KMS-11 (cell line): Measurements from ENCODE around the gene TALDO1.

Experiments
- H2AFZ ChIP-seq: fragments of 200-600 bp; sonication (generic); 2 replicates; pipeline ENCODE4 v1.6.1; 2016; ENCODE audit warnings: antibody characterized with exemption, mixed run types, low read depth
- H3K27ac ChIP-seq: fragments of 200-600 bp; sonication (generic); 2 replicates; pipeline ENCODE4 v1.6.1; 2016; ENCODE audit warnings: mild to moderate bottlenecking, mixed run types
- H3K27me3 ChIP-seq: fragments of 200-600 bp; sonication (generic); 2 replicates; pipeline ENCODE4 v1.6.1; 2017; ENCODE audit warnings: mild to moderate bottlenecking, low read depth, mixed run types, moderate library complexity; ENCODE audit not compliant: insufficient read depth
- H3K36me3 ChIP-seq: fragments of 200-600 bp; sonication (generic); 2 replicates; pipeline ENCODE4 v1.6.1; 2017; ENCODE audit warnings: mild to moderate bottlenecking, mixed run types; ENCODE audit not compliant: insufficient read depth
- H3K4me1 ChIP-seq: fragments of 200-600 bp; sonication (generic); 2 replicates; pipeline ENCODE4 v1.6.1; 2016; ENCODE audit warnings: mild to moderate bottlenecking, low read depth, mixed run types; ENCODE audit not compliant: poor library complexity, severe bottlenecking
- H3K4me2 ChIP-seq: fragments of 200-600 bp; sonication (generic); 2 replicates; pipeline ENCODE4 v1.7.0; 2016; ENCODE audit warnings: mild to moderate bottlenecking, mixed run types
- H3K4me3 ChIP-seq: fragments of 200-600 bp; sonication (generic); IDR thresholded peaks from 2 replicates; pipeline ENCODE4 v1.6.1; 2017; ENCODE audit warnings: low read depth, low read length, mixed read lengths; ENCODE audit not compliant: insufficient read depth
- H3K79me2 ChIP-seq: fragments of 200-600 bp; sonication (generic); 2 replicates; pipeline ENCODE4 v1.6.1; 2016; ENCODE audit warnings: low read depth, mixed run types; ENCODE audit not compliant: insufficient read depth
- H3K9ac ChIP-seq: fragments of 200-600 bp; sonication (generic); 2 replicates; pipeline ENCODE4 v1.6.1; 2016; ENCODE audit warnings: mild to moderate bottlenecking, mixed run types
- H4K20me1 ChIP-seq: fragments of 200-600 bp; sonication (generic); 2 replicates; pipeline ENCODE4 v1.6.1; 2016; ENCODE audit warnings: mild to moderate bottlenecking, mixed run types; ENCODE audit not compliant: insufficient read depth
- CTCF ChIP-seq: fragments of 200-600 bp; sonication (generic); conservative IDR thresholded peaks from 2 replicates; pipeline ENCODE4 v1.6.1; 2017; ENCODE audit warnings: low read depth, mild to moderate bottlenecking, antibody characterized with exemption, low read length, moderate library complexity, mixed read lengths

Gene TALDO1

GRCh38 chr11:790721-791564 is 43.7 kb downstream of the TALDO1 start:
- no peak overlapping the region for H3K27ac ChIP-seq
- peaks cover 12% of the 10 kb centered on the region for H3K4me1 ChIP-seq
- H3K79me2 ChIP-seq = 0 out of 2 replicates have a peak, but pooled peaks cover 4% of the 10 kb centered on the region
- H3K27me3 ChIP-seq = no peaks in the 10 kb centered on the region
- no peak overlapping the region for H3K4me2 ChIP-seq
- no peak overlapping the region for H3K4me3 ChIP-seq
- H2AFZ ChIP-seq = no peak overlapping the region
- TF ChIP-seq CTCF = no peak
- H3K36me3 ChIP-seq = no peaks in the 10 kb centered on the region
- no peaks in the 10 kb centered on the region for H4K20me1 ChIP-seq
- no peak overlapping the region for H3K9ac ChIP-seq

GRCh38 chr11:791658-792534 is 44.6 kb downstream of the TALDO1 start:
- H3K27me3 ChIP-seq = no peaks in the 10 kb centered on the region
- TF ChIP-seq CTCF = no peak
- no peak overlapping the region for H3K27ac ChIP-seq
- H4K20me1 ChIP-seq = no peaks in the 10 kb centered on the region
- H2AFZ ChIP-seq = no peak overlapping the region
- no peak overlapping the region for H3K4me2 ChIP-seq
- H3K79me2 ChIP-seq = 0 out of 2 replicates have a peak, but pooled peaks cover 4% of the 10 kb centered on the region
- H3K4me1 ChIP-seq = peaks cover 16% of the 10 kb centered on the region
- H3K36me3 ChIP-seq = no peaks in the 10 kb centered on the region
- no peak overlapping the region for H3K4me3 ChIP-seq
- H3K9ac ChIP-seq = no peak overlapping the region

GRCh38 chr11:792535-792821 is 45.2 kb downstream of the TALDO1 start:
- Histone ChIP-seq H3K4me2 (no peak overlapping the region), H3K4me1 (peaks cover 16% of the 10 kb centered on the region), H3K27me3 (no peaks in the 10 kb centered on the region), H3K79me2 (0 out of 2 replicates have a peak, but pooled peaks cover 4% of the 10 kb centered on the region), H3K9ac (no peak overlapping the region), H2AFZ (no peak overlapping the region), H3K36me3 (no peaks in the 10 kb centered on the region), H3K27ac (no peak overlapping the region), H3K4me3 (no peak overlapping the region), H4K20me1 (no peaks in the 10 kb centered on the region)
- TF ChIP-seq CTCF = no peak

- H3K4me3 ChIP-seq = no peak overlapping the region
- no peaks in the 10 kb centered on the region for H3K27me3 ChIP-seq
- no peak overlapping the region for H2AFZ ChIP-seq
- 0 out of 2 replicates have a peak, but pooled peaks cover 4% of the 10 kb centered on the region for H3K79me2 ChIP-seq
- H3K4me1 ChIP-seq = peaks cover 16% of the 10 kb centered on the region
- H4K20me1 ChIP-seq = no peaks in the 10 kb centered on the region
- H3K27ac ChIP-seq = no peak overlapping the region
- no peak for TF ChIP-seq CTCF
- H3K9ac ChIP-seq = no peak overlapping the region
- no peak overlapping the region for H3K4me2 ChIP-seq
- no peaks in the 10 kb centered on the region for H3K36me3 ChIP-seq
These were observed 45.6 kb downstream of the TALDO1 start for GRCh38 chr11:792873-793272.
